Measurements from ENCODE around the gene ATP6V1C2.

ATP6V1C2 gene

GRCh38 chr2:10680214-10680613, 41.2 kb upstream of the ATP6V1C2 start (continued):
- no peak for TF ChIP-seq ZBTB10 (tag by site-specific recombination; IDR thresholded peaks at IDR 0.05)

DNA sequence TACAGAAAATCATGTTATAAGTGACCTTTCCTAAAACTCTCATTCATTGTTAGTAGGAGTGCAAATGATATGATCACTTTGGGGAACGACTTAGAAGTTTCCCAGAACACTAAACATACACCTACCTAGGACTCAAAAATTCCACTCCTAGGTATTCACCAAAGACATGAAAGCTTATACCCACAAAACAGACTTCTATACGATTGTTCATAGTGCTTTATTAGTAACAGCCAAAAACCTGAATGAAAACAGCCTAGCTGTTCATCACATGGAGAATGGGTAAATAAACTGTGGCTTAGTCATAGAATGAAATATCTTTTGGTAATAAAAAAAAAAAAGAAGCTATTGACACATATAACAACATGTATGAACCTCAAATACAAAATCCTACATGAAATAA, 40.5 kb upstream of the ATP6V1C2 start:
- Histone ChIP-seq H3K27ac (ENCODE audit: extremely low read depth, low read depth, low read length) (no peak overlapping the region), H3K4me1 (ENCODE audit: control insufficient read depth, insufficient read depth, low read length) (no peaks in the 10 kb centered on the region), H3K36me3 (ENCODE audit: control insufficient read depth in 2 of 2, insufficient read depth in 1 of 2, low read length in 2 of 2) (peaks cover 40 to 41% of the 10 kb centered on the region in 2 experiments), H3K4me3 (ENCODE audit: low read depth, low read length) (no peak overlapping the region), H3K9me3 (ENCODE audit: control insufficient read depth, insufficient read depth, low read depth, low read length) (no peaks in the 10 kb centered on the region)
- TF ChIP-seq KLF1 (tag by site-specific recombination; IDR thresholded peaks at IDR 0.05) = no peak
- TF ChIP-seq, protein P1, sequence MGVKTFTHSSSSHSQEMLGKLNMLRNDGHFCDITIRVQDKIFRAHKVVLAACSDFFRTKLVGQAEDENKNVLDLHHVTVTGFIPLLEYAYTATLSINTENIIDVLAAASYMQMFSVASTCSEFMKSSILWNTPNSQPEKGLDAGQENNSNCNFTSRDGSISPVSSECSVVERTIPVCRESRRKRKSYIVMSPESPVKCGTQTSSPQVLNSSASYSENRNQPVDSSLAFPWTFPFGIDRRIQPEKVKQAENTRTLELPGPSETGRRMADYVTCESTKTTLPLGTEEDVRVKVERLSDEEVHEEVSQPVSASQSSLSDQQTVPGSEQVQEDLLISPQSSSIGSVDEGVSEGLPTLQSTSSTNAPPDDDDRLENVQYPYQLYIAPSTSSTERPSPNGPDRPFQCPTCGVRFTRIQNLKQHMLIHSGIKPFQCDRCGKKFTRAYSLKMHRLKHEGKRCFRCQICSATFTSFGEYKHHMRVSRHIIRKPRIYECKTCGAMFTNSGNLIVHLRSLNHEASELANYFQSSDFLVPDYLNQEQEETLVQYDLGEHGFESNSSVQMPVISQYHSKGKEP (tag by site-specific recombination; IDR thresholded peaks at IDR 0.05) = no peak
- no peak for TF ChIP-seq ZBTB7A (tag by site-specific recombination; IDR thresholded peaks at IDR 0.05; ENCODE audit: low read depth)
- no peak for TF ChIP-seq ZNF146 (tag by site-specific recombination; IDR thresholded peaks at IDR 0.05)
- TF ChIP-seq ZNF624 (tag by site-specific recombination; IDR thresholded peaks at IDR 0.05) = no peak
- TF ChIP-seq TRIM28 (IDR thresholded peaks at IDR 0.05; ENCODE audit: borderline replicate concordance, low read length) = no peak
- TF ChIP-seq ZNF585B (tag by site-specific recombination; IDR thresholded peaks at IDR 0.05) = no peak
- TF ChIP-seq, protein P2, sequence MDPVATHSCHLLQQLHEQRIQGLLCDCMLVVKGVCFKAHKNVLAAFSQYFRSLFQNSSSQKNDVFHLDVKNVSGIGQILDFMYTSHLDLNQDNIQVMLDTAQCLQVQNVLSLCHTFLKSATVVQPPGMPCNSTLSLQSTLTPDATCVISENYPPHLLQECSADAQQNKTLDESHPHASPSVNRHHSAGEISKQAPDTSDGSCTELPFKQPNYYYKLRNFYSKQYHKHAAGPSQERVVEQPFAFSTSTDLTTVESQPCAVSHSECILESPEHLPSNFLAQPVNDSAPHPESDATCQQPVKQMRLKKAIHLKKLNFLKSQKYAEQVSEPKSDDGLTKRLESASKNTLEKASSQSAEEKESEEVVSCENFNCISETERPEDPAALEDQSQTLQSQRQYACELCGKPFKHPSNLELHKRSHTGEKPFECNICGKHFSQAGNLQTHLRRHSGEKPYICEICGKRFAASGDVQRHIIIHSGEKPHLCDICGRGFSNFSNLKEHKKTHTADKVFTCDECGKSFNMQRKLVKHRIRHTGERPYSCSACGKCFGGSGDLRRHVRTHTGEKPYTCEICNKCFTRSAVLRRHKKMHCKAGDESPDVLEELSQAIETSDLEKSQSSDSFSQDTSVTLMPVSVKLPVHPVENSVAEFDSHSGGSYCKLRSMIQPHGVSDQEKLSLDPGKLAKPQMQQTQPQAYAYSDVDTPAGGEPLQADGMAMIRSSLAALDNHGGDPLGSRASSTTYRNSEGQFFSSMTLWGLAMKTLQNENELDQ (tag by site-specific recombination; IDR thresholded peaks at IDR 0.05; ENCODE audit: low read depth) = no peak
- TF ChIP-seq ZNF132 (tag by site-specific recombination; IDR thresholded peaks at IDR 0.05; ENCODE audit: borderline replicate concordance) = no peak
- TF ChIP-seq INSM2 (tag by site-specific recombination; IDR thresholded peaks at IDR 0.05) = no peak
- TF ChIP-seq ZNF623 (tag by site-specific recombination; IDR thresholded peaks at IDR 0.05) = no peak
- TF ChIP-seq, protein P3, sequence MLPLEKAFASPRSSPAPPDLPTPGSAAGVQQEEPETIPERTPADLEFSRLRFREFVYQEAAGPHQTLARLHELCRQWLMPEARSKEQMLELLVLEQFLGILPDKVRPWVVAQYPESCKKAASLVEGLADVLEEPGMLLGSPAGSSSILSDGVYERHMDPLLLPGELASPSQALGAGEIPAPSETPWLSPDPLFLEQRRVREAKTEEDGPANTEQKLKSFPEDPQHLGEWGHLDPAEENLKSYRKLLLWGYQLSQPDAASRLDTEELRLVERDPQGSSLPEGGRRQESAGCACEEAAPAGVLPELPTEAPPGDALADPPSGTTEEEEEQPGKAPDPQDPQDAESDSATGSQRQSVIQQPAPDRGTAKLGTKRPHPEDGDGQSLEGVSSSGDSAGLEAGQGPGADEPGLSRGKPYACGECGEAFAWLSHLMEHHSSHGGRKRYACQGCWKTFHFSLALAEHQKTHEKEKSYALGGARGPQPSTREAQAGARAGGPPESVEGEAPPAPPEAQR (tag by site-specific recombination; IDR thresholded peaks at IDR 0.05) = no peak
- TF ChIP-seq KLF10 (tag by site-specific recombination; IDR thresholded peaks at IDR 0.05) = no peak
- no peak for TF ChIP-seq GLIS2 (tag by site-specific recombination; IDR thresholded peaks at IDR 0.05)
- TF ChIP-seq SETDB1 (IDR thresholded peaks at IDR 0.05; ENCODE audit: insufficient read length, low read length) = no peak
- POLR2A ChIA-PET = no interaction called here
- CTCF ChIA-PET = interaction anchor here (0.7 to 1.1 kb wide), 2 partner anchors 13 to 19 kb away, joined by 6 to 7 read pairs; no protein-coding TSS in a partner anchor

Data from HEK293 (cell line).